Breast epithelium (tissue), 3 donors: ENCODE measurements around the gene CCNL1.

ENCODE experiments used
- POLR2A ChIP-seq: fragments of 450-650 bp; IDR thresholded peaks from one replicate; pipeline ENCODE4 v1.6.1; 2016; ENCODE audit warnings: antibody characterized with exemption, mild to moderate bottlenecking, moderate library complexity
- POLR2AphosphoS5 ChIP-seq, 3 donors: sonication (generic); formaldehyde crosslinking; IDR thresholded peaks; one replicate each; pipeline ENCODE4 v1.6.1; 2017; ENCODE audit warnings: antibody characterized with exemption in 3 of 3

DNA sequence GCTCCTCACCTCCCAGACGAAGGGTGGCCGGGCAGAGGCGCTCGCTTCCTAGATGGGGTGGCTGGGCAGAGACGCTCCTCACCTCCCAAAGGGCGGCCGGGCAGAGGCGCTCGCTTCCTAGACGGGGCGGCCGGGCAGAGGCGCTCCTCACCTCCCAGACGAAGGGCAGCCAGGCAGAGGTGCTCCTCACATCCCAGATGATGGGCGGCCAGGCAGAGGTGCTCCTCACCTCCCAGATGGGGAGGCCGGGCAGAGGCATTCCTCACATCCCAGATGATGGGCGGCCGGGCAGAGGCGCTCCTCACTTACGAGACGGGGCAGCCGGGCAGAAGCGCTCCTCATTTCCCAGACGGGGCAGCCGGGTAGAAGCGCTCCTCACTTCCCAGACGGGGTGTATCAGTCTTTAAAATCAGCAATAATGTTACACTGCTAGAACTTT, 19.4 kb upstream of the CCNL1 start:
- TF ChIP-seq POLR2A (no peak), POLR2AphosphoS5 (IDR thresholded peaks at IDR 0.05) (no peak)
